H54 (cell line): ENCODE measurements around the gene TJAP1.
"Not testable (repeated sequence)": the region's sequence is repeated elsewhere in the genome, so short reads cannot be mapped to it uniquely, and the experiment has no call there.

Experiments used
- DNase-seq: peaks from one replicate; pipeline ENCODE4 v3.0.0; 2011; ENCODE audit warnings: low spot score, mixed read lengths; ENCODE audit not compliant: insufficient read length
- FAIRE-seq: peaks from 3 replicates; lab custom pipeline; 2011; peaks lifted over from hg19 to GRCh38; lab: Jason Lieb, UNC
- POLR2A ChIP-seq: IDR thresholded peaks from 2 replicates; pipeline ENCODE4 v1.6.1; 2011; ENCODE audit warnings: low read depth, mild to moderate bottlenecking, low read length

Gene TJAP1

GRCh38 chr6:43460032-43460431, 17.3 kb upstream of the TJAP1 start:
- FAIRE-seq (no peak), DNase-seq (no peak)
- TF ChIP-seq POLR2A: no peak

GRCh38 chr6:43461936-43462335, 15.4 kb upstream of the TJAP1 start:
- no peak for TF ChIP-seq POLR2A
- DNase-seq (no peak), FAIRE-seq (no peak)

- no peak for TF ChIP-seq POLR2A
- no peak for FAIRE-seq
- DNase-seq: no peak
Observed at GRCh38 chr6:43464337-43464736, 13.0 kb upstream of the TJAP1 start.

GRCh38 chr6:43465948-43466347, 11.4 kb upstream of the TJAP1 start:
- no peak for FAIRE-seq

GRCh38 chr6:43467265-43467664, 10.1 kb upstream of the TJAP1 start:
- DNase-seq, FAIRE-seq: not testable (repeated sequence)

More at GRCh38 chr6:43465948-43466347, 11.4 kb upstream of the TJAP1 start:
- no peak for DNase-seq
- no peak for TF ChIP-seq POLR2A

- TF ChIP-seq POLR2A: no peak
- no peak for DNase-seq
- FAIRE-seq: no peak
Observed at GRCh38 chr6:43467752-43468151, 9.6 kb upstream of the TJAP1 start.

GRCh38 chr6:43468240-43468639, 9.1 kb upstream of the TJAP1 start:
- no peak for TF ChIP-seq POLR2A
- FAIRE-seq: no peak
- no peak for DNase-seq

GRCh38 chr6:43468748-43469681, 8.4 kb upstream of the TJAP1 start:
- DNase-seq (no peak), FAIRE-seq (no peak)
- TF ChIP-seq POLR2A: no peak

GRCh38 chr6:43469947-43470346, 7.4 kb upstream of the TJAP1 start:
- no peak for FAIRE-seq
- no peak for TF ChIP-seq POLR2A
- DNase-seq: no peak

GRCh38 chr6:43471399-43471798, 6.0 kb upstream of the TJAP1 start:
- TF ChIP-seq POLR2A: no peak
- FAIRE-seq: no peak
- DNase-seq: no peak

GRCh38 chr6:43472515-43472914, 4.9 kb upstream of the TJAP1 start:
- no peak for FAIRE-seq
- TF ChIP-seq POLR2A: no peak
- no peak for DNase-seq

GRCh38 chr6:43475516-43475915, 1.9 kb upstream of the TJAP1 start:
- FAIRE-seq (no peak), DNase-seq (no peak)
- TF ChIP-seq POLR2A: no peak

- no peak for TF ChIP-seq POLR2A
- FAIRE-seq (no peak), DNase-seq (no peak)
Observed at GRCh38 chr6:43476746-43477145, 624 bp upstream of the TJAP1 start.

- no peak for DNase-seq
- FAIRE-seq: no peak
- TF ChIP-seq POLR2A: no peak
Observed at GRCh38 chr6:43478008-43478372, 620 bp downstream of the TJAP1 start.

- no peak for DNase-seq
- TF ChIP-seq POLR2A: no peak
- FAIRE-seq: no peak
Observed at GRCh38 chr6:43481075-43481474, 3.7 kb downstream of the TJAP1 start.
